Measurements from ENCODE around the gene TMBIM1. TPM values are rescaled to one million over a fixed set of nuclear protein-coding genes. Genes with fewer than 3 reads are reported as not detected.

TMBIM1 gene
- total RNA-seq, 1 donor: 185 TPM

DNA sequence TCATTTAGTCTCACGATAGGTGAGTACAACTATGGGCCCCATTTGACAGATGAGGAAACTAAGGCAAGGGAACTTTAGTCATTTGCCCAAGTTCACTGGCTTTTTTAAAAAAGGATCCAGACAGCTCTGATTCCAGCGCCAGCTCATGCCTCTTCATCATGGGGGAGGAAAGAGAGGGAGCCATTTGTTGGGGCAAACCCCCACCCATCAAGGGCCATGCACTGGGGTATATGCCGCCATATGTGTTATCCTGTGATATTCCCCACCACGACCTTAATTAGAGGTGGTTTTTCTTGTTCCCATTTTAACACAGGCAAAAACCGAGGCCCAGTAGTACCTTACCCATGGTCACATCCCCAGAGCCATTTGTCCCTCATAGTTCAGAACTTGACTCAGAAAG, 32.1 kb downstream of the TMBIM1 start:
- no peak for DNase-seq (ENCODE audit: low read depth)
- H3K4me3 ChIP-seq (ENCODE audit: low read depth, low read length): no peak overlapping the region
- TF ChIP-seq CTCF (IDR thresholded peaks at IDR 0.05; ENCODE audit: insufficient read depth, low read length): no peak

DNA sequence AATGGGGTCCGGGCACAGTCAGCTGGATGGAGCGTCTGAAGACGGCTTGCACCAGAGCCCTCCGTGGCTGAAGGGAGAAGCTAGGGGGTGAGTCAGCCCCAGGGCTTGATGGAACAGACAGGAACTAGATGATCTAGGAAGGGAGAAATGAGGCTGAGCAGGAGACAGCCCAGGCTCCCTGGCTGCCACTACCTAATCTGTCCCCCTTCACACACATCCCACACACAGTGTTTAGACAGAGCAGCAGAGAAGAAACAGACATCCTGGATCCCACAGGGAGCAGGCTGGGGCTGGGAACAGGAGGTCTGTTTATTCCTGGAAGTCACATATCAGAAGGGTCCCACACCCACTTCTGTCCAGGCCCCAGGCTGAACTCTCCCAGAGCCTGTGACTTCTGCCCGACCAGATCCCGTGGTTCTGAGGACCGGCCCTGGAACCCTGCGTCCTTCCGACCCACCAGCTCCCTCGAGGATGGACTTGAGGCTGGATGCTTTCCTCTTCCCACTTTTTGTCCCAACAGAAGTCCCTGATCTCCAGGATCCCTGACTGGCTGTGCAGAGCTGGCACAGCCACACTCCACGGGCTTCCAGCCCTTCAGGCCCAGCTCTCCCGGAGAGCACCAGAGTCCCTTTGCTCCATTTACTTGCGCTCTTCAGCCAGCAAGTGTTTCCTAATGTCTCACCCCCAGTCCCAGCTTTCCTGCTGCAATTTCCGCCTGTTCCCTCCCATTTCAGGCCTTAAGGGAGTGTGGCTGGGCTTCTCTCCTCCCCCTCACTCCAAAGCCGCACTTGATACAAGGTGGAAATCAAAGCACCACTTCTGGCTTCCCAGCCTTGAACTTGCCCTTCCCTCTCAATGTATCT, 33.0 kb downstream of the TMBIM1 start:
- TF ChIP-seq CTCF (IDR thresholded peaks at IDR 0.05; ENCODE audit: insufficient read depth, low read length): no peak

GRCh38 chr2:218257390-218257981, 34.8 kb downstream of the TMBIM1 start:
- TF ChIP-seq CTCF (IDR thresholded peaks at IDR 0.05; ENCODE audit: insufficient read depth, low read length): peak; percentile 57
- no peak overlapping the region for H3K4me3 ChIP-seq (ENCODE audit: low read depth, low read length)
- no peak for DNase-seq (ENCODE audit: low read depth)

More for the DNA sequence above, 33.0 kb downstream of the TMBIM1 start:
- peak; percentile 85 for DNase-seq (ENCODE audit: low read depth)
- no peak overlapping the region for H3K4me3 ChIP-seq (ENCODE audit: low read depth, low read length)

DNA sequence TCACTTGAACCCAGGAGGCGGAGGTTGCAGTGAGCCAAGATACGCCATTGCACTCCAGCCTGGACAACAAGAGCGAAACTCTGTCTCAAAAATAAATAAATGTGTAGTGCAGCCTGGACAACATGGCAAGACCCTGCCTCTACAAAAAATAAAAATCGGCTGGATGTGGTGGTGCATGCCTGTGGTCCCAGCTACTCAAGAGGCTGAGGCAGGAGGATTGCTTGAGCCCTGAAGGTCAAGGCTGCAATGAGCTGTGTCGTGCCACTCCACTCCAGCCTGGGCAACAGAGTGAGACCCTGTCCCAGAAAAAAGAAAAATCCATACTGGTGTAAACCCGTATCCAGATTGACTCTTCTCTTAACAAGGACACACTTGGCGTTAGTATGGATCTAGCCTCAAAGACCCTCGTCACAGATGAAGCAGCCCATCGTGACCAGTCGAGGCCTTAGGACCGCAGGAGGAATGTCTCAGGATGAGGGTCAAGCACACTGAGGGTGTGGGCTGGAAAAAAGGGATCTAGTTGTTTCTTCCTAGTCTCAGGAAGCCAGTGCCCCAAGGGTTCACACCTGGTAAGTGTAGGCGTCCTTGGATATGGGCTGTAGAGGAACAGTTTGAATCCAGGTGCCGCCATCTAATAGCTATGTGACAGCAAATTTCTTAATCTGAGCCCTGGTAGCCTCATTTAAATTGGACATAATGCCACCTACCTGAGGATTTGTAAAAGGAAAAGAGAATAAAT, 35.5 kb downstream of the TMBIM1 start:
- TF ChIP-seq CTCF (IDR thresholded peaks at IDR 0.05; ENCODE audit: insufficient read depth, low read length): no peak
- no peak overlapping the region for H3K4me3 ChIP-seq (ENCODE audit: low read depth, low read length)
- DNase-seq (ENCODE audit: low read depth): no peak

- TF ChIP-seq CTCF (IDR thresholded peaks at IDR 0.05; ENCODE audit: insufficient read depth, low read length): no peak
- H3K4me3 ChIP-seq (ENCODE audit: low read depth, low read length): no peak overlapping the region
- DNase-seq (ENCODE audit: low read depth): no peak
Measured at GRCh38 chr2:218255446-218255845, 36.9 kb downstream of the TMBIM1 start.

- no peak overlapping the region for H3K4me3 ChIP-seq (ENCODE audit: low read depth, low read length)
- DNase-seq (ENCODE audit: low read depth): no peak
- no peak for TF ChIP-seq CTCF (IDR thresholded peaks at IDR 0.05; ENCODE audit: insufficient read depth, low read length)
Measured at GRCh38 chr2:218253232-218253625, 39.1 kb downstream of the TMBIM1 start.

Data from fibroblast of the aortic adventitia (primary cell).